Nephron progenitor cell (in vitro differentiated cells): Measurements from ENCODE around the gene CIZ1.

Experiments
- DNase-seq: peaks from one replicate; pipeline ENCODE4 v3.0.0; 2021
- H3K27ac Mint-ChIP-seq: 2 replicates; pipeline ENCODE4 v1.8.0; 2021; ENCODE audit warnings: mild to moderate bottlenecking, moderate library complexity, mixed read lengths
- H3K27me3 Mint-ChIP-seq: 2 replicates; pipeline ENCODE4 v1.8.0; 2021; ENCODE audit warnings: mild to moderate bottlenecking, low read depth, mixed read lengths; ENCODE audit not compliant: poor library complexity
- H3K36me3 Mint-ChIP-seq: 2 replicates; pipeline ENCODE4 v1.8.0; 2021; ENCODE audit warnings: low read depth, mixed read lengths
- H3K4me1 Mint-ChIP-seq: 2 replicates; pipeline ENCODE4 v1.8.0; 2021; ENCODE audit warnings: mixed read lengths
- H3K4me3 Mint-ChIP-seq: 2 replicates; pipeline ENCODE4 v1.8.0; 2021; ENCODE audit warnings: mild to moderate bottlenecking, moderate library complexity, mixed read lengths
- H3K9me3 Mint-ChIP-seq: 2 replicates; pipeline ENCODE4 v1.8.0; 2021; ENCODE audit warnings: mild to moderate bottlenecking, moderate library complexity, mixed read lengths
- CTCF ChIP-seq: fragments of 200-600 bp; sonication (generic); IDR thresholded peaks from 2 replicates; pipeline ENCODE4 v1.5.0; 2021; ENCODE audit warnings: antibody characterized with exemption

The CIZ1 gene

GRCh38 chr9:128146591-128147120, 44.7 kb downstream of the CIZ1 start:
- Mint-ChIP-seq H3K4me3 (no peak overlapping the region), H3K27ac (no peak overlapping the region)
- TF ChIP-seq CTCF = no peak

GRCh38 chr9:128145951-128146351, 45.4 kb downstream of the CIZ1 start:
- Mint-ChIP-seq H3K9me3 (peaks cover 3% of the 10 kb centered on the region), H3K27me3 (peaks cover 9% of the 10 kb centered on the region), H3K36me3 (no peaks in the 10 kb centered on the region), H3K27ac (no peak overlapping the region), H3K4me1 (peaks cover 47% of the 10 kb centered on the region), H3K4me3 (no peak overlapping the region)
- no peak for DNase-seq
- no peak for TF ChIP-seq CTCF

More at GRCh38 chr9:128146591-128147120, 44.7 kb downstream of the CIZ1 start:
- Mint-ChIP-seq H3K9me3 (peaks cover 3% of the 10 kb centered on the region), H3K4me1 (peaks cover 45% of the 10 kb centered on the region), H3K27me3 (peaks cover 9% of the 10 kb centered on the region), H3K36me3 (no peaks in the 10 kb centered on the region)
- no peak for DNase-seq

- Mint-ChIP-seq H3K4me1 (peaks cover 43% of the 10 kb centered on the region), H3K27ac (peak overlapping the region; percentile 45), H3K36me3 (no peaks in the 10 kb centered on the region), H3K4me3 (no peak overlapping the region), H3K9me3 (peaks cover 3% of the 10 kb centered on the region), H3K27me3 (peaks cover 9% of the 10 kb centered on the region)
- no peak for DNase-seq
- TF ChIP-seq CTCF = no peak
These were observed 45.8 kb downstream of the CIZ1 start for GRCh38 chr9:128145536-128145935.

- H3K36me3 Mint-ChIP-seq = no peaks in the 10 kb centered on the region
- H3K27ac Mint-ChIP-seq = no peak overlapping the region
- peaks cover 5% of the 10 kb centered on the region for H3K27me3 Mint-ChIP-seq
- no peak for DNase-seq
- H3K4me3 Mint-ChIP-seq = no peak overlapping the region
- peaks cover 40% of the 10 kb centered on the region for H3K4me1 Mint-ChIP-seq
- no peak for TF ChIP-seq CTCF
- peaks cover 3% of the 10 kb centered on the region for H3K9me3 Mint-ChIP-seq
These were observed 46.9 kb downstream of the CIZ1 start for GRCh38 chr9:128144239-128145181.

- TF ChIP-seq CTCF = no peak
- Mint-ChIP-seq H3K36me3 (no peaks in the 10 kb centered on the region), H3K27ac (no peak overlapping the region), H3K27me3 (no peaks in the 10 kb centered on the region), H3K4me1 (peaks cover 33% of the 10 kb centered on the region), H3K4me3 (no peak overlapping the region), H3K9me3 (peaks cover 3% of the 10 kb centered on the region)
- DNase-seq = no peak
These were observed 47.7 kb downstream of the CIZ1 start for GRCh38 chr9:128143525-128144238.
